Measurements from ENCODE around the gene ZNF831.

ZNF831 gene

DNA sequence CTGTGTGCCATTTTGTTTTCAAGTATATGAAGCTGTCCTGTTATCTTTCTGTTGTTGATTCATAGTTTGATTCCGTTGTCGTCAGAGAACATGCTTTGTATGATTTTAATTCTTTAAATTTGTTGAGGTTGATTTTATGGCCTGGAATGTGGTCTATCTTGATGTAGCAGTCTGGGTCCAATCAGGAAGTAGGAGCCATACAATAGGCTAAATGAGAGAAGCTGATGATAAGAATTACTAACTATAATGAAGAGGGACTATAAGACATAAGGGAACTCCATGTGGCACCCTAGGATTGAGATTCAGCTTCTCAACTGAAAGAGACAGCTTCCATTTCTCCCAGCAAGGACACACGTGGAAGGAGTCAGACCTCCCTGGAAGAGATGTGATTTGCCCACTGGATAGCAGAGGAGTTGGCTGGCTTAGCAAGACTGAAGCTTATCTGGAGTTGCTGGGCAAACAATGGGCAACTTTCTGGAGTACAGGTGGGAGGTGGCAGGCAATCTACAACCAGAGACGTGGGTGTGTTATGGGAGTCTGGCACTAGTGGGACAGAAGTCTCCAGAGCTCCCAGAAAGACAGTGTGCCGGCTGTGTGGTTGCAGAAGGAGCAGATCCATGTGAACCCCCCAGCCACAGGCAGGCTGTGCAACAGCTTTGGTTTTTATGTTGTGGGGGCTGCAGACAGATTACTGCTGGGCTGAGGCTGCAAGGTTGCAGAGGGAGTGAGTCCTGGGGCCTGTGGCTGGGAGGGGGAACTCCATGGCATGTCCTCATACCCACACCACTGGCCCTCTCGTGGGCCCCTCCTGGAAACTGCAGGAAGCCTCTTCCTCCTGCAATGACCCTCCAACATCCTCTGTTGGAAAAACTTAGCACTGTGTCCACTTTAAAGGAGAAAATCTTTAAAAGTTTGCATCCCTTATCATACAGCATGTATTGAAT lies 7.1 kb downstream of the ZNF831 start:
- TF ChIP-seq, protein P1, sequence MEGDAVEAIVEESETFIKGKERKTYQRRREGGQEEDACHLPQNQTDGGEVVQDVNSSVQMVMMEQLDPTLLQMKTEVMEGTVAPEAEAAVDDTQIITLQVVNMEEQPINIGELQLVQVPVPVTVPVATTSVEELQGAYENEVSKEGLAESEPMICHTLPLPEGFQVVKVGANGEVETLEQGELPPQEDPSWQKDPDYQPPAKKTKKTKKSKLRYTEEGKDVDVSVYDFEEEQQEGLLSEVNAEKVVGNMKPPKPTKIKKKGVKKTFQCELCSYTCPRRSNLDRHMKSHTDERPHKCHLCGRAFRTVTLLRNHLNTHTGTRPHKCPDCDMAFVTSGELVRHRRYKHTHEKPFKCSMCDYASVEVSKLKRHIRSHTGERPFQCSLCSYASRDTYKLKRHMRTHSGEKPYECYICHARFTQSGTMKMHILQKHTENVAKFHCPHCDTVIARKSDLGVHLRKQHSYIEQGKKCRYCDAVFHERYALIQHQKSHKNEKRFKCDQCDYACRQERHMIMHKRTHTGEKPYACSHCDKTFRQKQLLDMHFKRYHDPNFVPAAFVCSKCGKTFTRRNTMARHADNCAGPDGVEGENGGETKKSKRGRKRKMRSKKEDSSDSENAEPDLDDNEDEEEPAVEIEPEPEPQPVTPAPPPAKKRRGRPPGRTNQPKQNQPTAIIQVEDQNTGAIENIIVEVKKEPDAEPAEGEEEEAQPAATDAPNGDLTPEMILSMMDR (IDR thresholded peaks at IDR 0.05; ENCODE audit: low read depth, low read length, missing control alignments) = no peak
- H3K4me3 ChIP-seq (ENCODE audit: low read depth, low read length) = no peak overlapping the region
- no peak for DNase-seq (ENCODE audit: low read depth)

DNA sequence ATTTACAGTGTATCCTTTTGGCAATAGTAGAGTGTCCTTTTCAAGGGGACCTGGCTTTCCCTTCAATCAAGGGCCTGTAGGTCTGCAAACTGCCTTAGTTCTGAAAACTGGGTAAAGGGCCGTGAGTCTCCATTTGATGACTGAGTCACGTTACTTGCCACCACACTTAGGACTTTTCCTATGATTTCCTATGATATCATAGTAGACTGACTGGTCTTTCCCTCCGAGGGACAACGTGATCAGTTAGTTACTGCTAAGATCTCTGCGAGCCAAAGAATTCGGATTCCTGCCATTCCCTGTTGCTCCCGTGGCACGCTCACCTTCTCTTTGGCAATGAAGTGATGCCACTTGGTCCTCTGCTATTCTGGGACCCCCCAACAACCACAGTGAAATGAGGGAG lies 8.4 kb downstream of the ZNF831 start:
- TF ChIP-seq, protein P1 (IDR thresholded peaks at IDR 0.05; ENCODE audit: low read depth, low read length, missing control alignments) = no peak
- H3K4me3 ChIP-seq (ENCODE audit: low read depth, low read length) = no peak overlapping the region
- no peak for DNase-seq (ENCODE audit: low read depth)

DNA sequence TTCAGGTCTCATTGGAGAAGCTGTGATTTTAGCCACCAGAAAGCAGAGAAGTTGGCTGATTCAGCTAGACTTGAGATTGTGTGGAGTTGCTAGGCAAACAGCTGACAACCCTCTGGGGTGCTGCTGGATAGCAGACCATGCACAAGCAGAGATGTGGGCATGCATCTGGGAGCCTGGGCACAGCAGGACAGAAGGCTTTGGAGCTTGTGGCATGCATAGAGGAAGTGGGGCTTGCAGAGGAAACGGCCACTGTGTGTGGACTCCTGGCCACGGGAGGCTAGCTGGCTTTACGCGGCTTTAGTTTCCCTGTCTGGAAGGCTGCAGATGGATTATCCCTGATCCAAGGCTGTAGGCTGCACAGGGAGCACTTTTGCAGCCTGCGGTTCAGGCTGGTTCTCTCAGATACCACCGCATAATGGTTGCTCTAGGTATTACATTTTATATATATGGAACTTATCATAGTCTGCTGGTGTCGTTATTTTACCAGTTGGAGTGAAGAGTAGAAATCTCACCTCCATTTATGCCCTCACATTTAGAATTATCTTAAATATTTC lies 10.4 kb downstream of the ZNF831 start:
- TF ChIP-seq, protein P1 (IDR thresholded peaks at IDR 0.05; ENCODE audit: low read depth, low read length, missing control alignments) = no peak
- no peak for DNase-seq (ENCODE audit: low read depth)
- no peak overlapping the region for H3K4me3 ChIP-seq (ENCODE audit: low read depth, low read length)

DNA sequence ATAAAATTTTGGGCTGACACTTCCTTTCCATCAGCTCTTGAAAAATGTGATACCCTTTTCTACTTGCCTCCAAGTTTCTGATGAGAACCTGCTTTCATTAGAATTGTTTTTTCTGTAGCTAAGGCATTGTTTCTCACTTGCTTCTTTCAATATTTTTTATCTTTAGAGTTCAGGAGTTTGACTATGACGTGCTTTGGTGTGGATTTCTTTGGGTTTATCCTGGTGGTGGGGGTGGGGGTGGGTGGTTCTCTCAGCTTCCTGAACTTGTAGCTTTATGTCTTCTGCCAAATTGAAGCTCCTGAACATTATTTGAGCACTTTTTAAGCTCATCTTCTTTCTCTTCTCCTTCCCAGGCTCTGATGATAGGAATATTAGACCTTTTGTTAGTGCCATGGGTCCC lies 11.4 kb downstream of the ZNF831 start:
- no peak for DNase-seq (ENCODE audit: low read depth)
- H3K4me3 ChIP-seq (ENCODE audit: low read depth, low read length) = no peak overlapping the region
- TF ChIP-seq, protein P1 (IDR thresholded peaks at IDR 0.05; ENCODE audit: low read depth, low read length, missing control alignments) = no peak

DNA sequence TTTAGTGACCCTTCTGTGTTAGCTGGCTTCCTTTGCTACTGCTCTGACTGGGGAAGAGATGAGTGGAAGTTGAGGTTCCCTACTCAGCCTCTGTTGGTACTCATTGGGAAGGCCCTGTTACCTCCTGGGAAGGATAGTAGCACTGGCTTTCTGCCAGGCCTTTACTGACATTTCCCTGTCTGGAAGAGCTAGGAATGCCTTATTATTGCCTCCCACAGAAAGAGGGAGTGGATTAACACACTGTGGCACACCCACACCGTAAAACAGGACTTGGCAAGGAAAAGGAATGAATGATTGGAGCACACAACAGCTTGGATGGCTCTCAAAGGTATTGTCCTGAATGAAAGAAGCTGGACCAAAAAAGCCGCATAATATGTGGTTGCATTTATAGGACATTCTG lies 12.2 kb downstream of the ZNF831 start:
- TF ChIP-seq, protein P1 (IDR thresholded peaks at IDR 0.05; ENCODE audit: low read depth, low read length, missing control alignments) = no peak
- no peak overlapping the region for H3K4me3 ChIP-seq (ENCODE audit: low read depth, low read length)
- no peak for DNase-seq (ENCODE audit: low read depth)

DNA sequence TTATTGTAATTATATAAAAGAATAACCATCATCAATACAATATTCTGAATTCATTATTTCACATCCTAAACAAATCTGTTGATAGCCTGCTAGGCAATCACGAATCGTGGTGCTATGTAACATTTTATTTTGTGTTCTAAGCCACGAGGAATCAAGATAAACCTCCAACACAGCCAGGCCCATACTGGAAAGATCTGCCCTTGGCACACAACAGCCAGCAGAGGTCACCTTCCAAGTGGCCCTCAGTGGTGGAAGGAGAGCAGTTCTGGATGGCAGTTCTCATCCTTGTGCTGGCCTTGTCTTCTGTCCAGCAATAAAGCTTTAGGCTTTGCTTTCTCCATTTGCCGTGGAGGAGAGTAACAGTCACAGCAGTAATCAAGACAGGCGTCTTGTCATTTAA lies 13.2 kb downstream of the ZNF831 start:
- H3K4me3 ChIP-seq (ENCODE audit: low read depth, low read length) = no peak overlapping the region
- DNase-seq (ENCODE audit: low read depth) = no peak
- TF ChIP-seq, protein P1 (IDR thresholded peaks at IDR 0.05; ENCODE audit: low read depth, low read length, missing control alignments) = no peak

Measured in GM12864 (cell line).